GM12878 (cell line): ENCODE data around the gene SQOR.

Experiments used
- CEBPB ChIP-seq, 2 experiments: fragments of 150-350 bp in 1 of 2; IDR thresholded peaks; 2 replicates each; pipeline ENCODE4 v1.6.1; 2012 to 2014; ENCODE audit warnings: low read depth in 2 of 2, low read length in 2 of 2, borderline replicate concordance in 1 of 2, inconsistent platforms in 1 of 2
- ESRRA ChIP-seq: IDR thresholded peaks from 2 replicates; pipeline ENCODE4 v1.6.1; 2012; ENCODE audit warnings: mild to moderate bottlenecking, low read length, improper control_type of control experiment
- EZH2 ChIP-seq: IDR thresholded peaks from 2 replicates; pipeline ENCODE4 v1.6.1; 2012; ENCODE audit warnings: low read depth, mild to moderate bottlenecking, control low read depth, inconsistent platforms, low read length, borderline replicate concordance; ENCODE audit not compliant: control insufficient read depth
- MYC ChIP-seq: IDR thresholded peaks from 2 replicates; pipeline ENCODE4 v1.6.1; 2011; ENCODE audit warnings: mild to moderate bottlenecking, low read length, moderate library complexity, inconsistent platforms; ENCODE audit not compliant: insufficient read depth, insufficient replicate concordance, insufficient read length, severe bottlenecking
- POLR2A ChIP-seq: IDR thresholded peaks from 2 replicates; pipeline ENCODE4 v1.6.1; 2011; ENCODE audit warnings: low read depth, mild to moderate bottlenecking, low read length
- POLR2AphosphoS5 ChIP-seq: IDR thresholded peaks from 2 replicates; pipeline ENCODE4 v1.6.1; 2011; ENCODE audit warnings: mild to moderate bottlenecking, low read length, inconsistent platforms
- RBBP5 ChIP-seq: fragments of 200-600 bp; sonication (generic); conservative IDR thresholded peaks from 2 replicates; pipeline ENCODE4 v1.6.1; 2016
- RFX5 ChIP-seq: IDR thresholded peaks from 2 replicates; pipeline ENCODE4 v1.6.1; 2011; ENCODE audit warnings: low read depth, low read length, improper control_type of control experiment
- SIN3A ChIP-seq: IDR thresholded peaks from 2 replicates; pipeline ENCODE4 v1.6.1; 2012; ENCODE audit warnings: low read depth, low read length, improper control_type of control experiment
- SMC3 ChIP-seq: IDR thresholded peaks from 2 replicates; pipeline ENCODE4 v1.6.1; 2011; ENCODE audit warnings: low read length, improper control_type of control experiment, borderline replicate concordance
- TARDBP ChIP-seq: IDR thresholded peaks from 2 replicates; pipeline ENCODE4 v1.6.1; 2016; ENCODE audit warnings: borderline replicate concordance
- ZNF384 ChIP-seq: IDR thresholded peaks from 2 replicates; pipeline ENCODE4 v1.6.1; 2012; ENCODE audit warnings: low read depth, mild to moderate bottlenecking, low read length, improper control_type of control experiment, borderline replicate concordance
- ZZZ3 ChIP-seq: IDR thresholded peaks from 2 replicates; pipeline ENCODE4 v1.6.1; 2011; ENCODE audit warnings: low read depth; ENCODE audit not compliant: control insufficient read depth, insufficient read length
- TF ChIP-seq, protein P1 (sequence below), 3 experiments: IDR thresholded peaks in 2 of 3; conservative IDR thresholded peaks in 1 of 3; 2 replicates each; pipeline ENCODE4 v1.5.1; 2011; ENCODE audit warnings: low read depth in 3 of 3, low read length in 3 of 3, mild to moderate bottlenecking in 3 of 3, control low read depth in 2 of 3, moderate library complexity in 2 of 3, inconsistent platforms in 1 of 3, mixed read lengths in 1 of 3; ENCODE audit not compliant: control insufficient read depth in 2 of 3, insufficient read depth in 1 of 3; ENCODE audit errors: extremely low read depth in 1 of 3

DNA sequence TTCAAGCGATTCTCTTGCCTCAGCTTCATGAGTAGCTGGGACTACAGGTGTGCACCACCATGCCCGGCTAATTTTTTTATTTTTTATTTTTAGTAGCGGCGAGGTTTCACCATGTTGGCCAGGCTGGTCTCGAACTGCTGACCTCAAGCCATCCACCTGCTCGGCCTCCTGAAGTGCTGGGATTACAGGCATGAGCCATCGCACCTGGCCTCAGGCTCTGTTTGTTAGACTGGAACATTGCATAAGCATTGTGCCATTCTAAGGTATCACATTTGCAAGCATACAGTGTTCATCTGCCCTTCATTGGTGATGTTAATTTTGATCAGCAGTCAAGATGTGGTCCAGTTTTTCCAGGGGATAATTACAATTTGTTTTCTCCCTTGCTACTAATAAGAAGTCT lies 43.0 kb downstream of the SQOR start:
- TF ChIP-seq CEBPB (IDR thresholded peaks at IDR 0.05; ENCODE audit: borderline replicate concordance in 1 of 2, low read depth in 2 of 2, low read length in 2 of 2) (no peak), ZZZ3 (no peak), RBBP5 (no peak), SIN3A (no peak), ZNF384 (no peak), POLR2A (no peak), RFX5 (no peak), SMC3 (no peak), EZH2 (no peak), TARDBP (no peak), POLR2AphosphoS5 (no peak), MYC (no peak), ESRRA (no peak)
- TF ChIP-seq, protein P1, sequence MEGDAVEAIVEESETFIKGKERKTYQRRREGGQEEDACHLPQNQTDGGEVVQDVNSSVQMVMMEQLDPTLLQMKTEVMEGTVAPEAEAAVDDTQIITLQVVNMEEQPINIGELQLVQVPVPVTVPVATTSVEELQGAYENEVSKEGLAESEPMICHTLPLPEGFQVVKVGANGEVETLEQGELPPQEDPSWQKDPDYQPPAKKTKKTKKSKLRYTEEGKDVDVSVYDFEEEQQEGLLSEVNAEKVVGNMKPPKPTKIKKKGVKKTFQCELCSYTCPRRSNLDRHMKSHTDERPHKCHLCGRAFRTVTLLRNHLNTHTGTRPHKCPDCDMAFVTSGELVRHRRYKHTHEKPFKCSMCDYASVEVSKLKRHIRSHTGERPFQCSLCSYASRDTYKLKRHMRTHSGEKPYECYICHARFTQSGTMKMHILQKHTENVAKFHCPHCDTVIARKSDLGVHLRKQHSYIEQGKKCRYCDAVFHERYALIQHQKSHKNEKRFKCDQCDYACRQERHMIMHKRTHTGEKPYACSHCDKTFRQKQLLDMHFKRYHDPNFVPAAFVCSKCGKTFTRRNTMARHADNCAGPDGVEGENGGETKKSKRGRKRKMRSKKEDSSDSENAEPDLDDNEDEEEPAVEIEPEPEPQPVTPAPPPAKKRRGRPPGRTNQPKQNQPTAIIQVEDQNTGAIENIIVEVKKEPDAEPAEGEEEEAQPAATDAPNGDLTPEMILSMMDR (IDR thresholded peaks at IDR 0.05 in 2 of 3, conservative IDR thresholded peaks at IDR 0.05 in 1 of 3; ENCODE audit: control insufficient read depth in 2 of 3, extremely low read depth in 1 of 3, insufficient read depth in 1 of 3, low read depth in 3 of 3, low read length in 3 of 3): no peak
